Thyroid gland (tissue), 4 donors: ENCODE measurements around the gene PLCE1.

Source experiments
- CTCF ChIP-seq, 6 experiments: fragments of 200-600 bp in 3 of 6; fragments of 450-650 bp in 3 of 6; sonication (generic) in 3 of 6; IDR thresholded peaks; one replicate each; pipeline ENCODE4 v1.5.1; 2016 to 2019; ENCODE audit warnings: antibody characterized with exemption in 6 of 6, mild to moderate bottlenecking in 2 of 6, inconsistent platforms in 1 of 6, moderate library complexity in 1 of 6
- POLR2A ChIP-seq, 2 donors: fragments of 450-650 bp; IDR thresholded peaks; one replicate each; pipeline ENCODE4 v1.6.1; 2017; ENCODE audit warnings: antibody characterized with exemption in 2 of 2, mild to moderate bottlenecking in 2 of 2, moderate library complexity in 1 of 2

- TF ChIP-seq CTCF (IDR thresholded peaks at IDR 0.05) (no peak), POLR2A (IDR thresholded peaks at IDR 0.05) (no peak)
These were observed 1.2 kb upstream of the PLCE1 start for GRCh38 chr10:93992400-93993030.
